Choroid plexus epithelial cell (primary cell): ENCODE results near the gene CAMKK1.
"Not testable (repeated sequence)": the region's sequence is repeated elsewhere in the genome, so short reads cannot be mapped to it uniquely, and the experiment has no call there.

Experiments
- DNase-seq: peaks from one replicate; pipeline ENCODE4 v3.0.0-alpha.2; 2010; ENCODE audit warnings: low read depth
- H3K4me3 ChIP-seq: 2 replicates; pipeline ENCODE4 v1.5.1; 2011; ENCODE audit warnings: low read depth, mild to moderate bottlenecking, control low read depth, low read length, moderate library complexity
- TF ChIP-seq, protein P1 (sequence below): conservative IDR thresholded peaks from 2 replicates; pipeline ENCODE4 v1.5.1; 2011; ENCODE audit warnings: low read depth, mild to moderate bottlenecking, control low read depth, inconsistent platforms, low read length, moderate library complexity

The CAMKK1 gene

DNA sequence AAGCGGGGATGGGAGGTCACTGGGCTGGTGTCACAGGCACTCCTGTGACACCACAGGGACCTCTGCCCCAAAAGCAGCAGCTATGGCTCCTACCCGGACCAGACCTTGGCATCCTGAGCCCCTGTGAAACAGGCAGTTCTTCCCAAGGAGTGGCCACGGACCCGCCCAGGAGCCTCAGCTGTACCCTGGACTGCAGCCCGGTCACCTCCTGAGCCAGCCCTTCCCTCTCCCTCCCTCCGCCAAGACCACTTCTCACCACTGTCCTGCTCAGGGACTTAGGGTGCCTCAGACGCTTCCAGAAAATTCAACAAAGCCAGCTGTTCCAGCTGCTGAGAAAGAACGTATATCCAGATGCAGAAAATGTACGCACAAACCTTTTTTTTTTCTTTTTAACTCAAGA lies 32.9 kb downstream of the CAMKK1 start:
- no peak overlapping the region for H3K4me3 ChIP-seq
- TF ChIP-seq, protein P1, sequence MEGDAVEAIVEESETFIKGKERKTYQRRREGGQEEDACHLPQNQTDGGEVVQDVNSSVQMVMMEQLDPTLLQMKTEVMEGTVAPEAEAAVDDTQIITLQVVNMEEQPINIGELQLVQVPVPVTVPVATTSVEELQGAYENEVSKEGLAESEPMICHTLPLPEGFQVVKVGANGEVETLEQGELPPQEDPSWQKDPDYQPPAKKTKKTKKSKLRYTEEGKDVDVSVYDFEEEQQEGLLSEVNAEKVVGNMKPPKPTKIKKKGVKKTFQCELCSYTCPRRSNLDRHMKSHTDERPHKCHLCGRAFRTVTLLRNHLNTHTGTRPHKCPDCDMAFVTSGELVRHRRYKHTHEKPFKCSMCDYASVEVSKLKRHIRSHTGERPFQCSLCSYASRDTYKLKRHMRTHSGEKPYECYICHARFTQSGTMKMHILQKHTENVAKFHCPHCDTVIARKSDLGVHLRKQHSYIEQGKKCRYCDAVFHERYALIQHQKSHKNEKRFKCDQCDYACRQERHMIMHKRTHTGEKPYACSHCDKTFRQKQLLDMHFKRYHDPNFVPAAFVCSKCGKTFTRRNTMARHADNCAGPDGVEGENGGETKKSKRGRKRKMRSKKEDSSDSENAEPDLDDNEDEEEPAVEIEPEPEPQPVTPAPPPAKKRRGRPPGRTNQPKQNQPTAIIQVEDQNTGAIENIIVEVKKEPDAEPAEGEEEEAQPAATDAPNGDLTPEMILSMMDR, result no peak
- no peak for DNase-seq

DNA sequence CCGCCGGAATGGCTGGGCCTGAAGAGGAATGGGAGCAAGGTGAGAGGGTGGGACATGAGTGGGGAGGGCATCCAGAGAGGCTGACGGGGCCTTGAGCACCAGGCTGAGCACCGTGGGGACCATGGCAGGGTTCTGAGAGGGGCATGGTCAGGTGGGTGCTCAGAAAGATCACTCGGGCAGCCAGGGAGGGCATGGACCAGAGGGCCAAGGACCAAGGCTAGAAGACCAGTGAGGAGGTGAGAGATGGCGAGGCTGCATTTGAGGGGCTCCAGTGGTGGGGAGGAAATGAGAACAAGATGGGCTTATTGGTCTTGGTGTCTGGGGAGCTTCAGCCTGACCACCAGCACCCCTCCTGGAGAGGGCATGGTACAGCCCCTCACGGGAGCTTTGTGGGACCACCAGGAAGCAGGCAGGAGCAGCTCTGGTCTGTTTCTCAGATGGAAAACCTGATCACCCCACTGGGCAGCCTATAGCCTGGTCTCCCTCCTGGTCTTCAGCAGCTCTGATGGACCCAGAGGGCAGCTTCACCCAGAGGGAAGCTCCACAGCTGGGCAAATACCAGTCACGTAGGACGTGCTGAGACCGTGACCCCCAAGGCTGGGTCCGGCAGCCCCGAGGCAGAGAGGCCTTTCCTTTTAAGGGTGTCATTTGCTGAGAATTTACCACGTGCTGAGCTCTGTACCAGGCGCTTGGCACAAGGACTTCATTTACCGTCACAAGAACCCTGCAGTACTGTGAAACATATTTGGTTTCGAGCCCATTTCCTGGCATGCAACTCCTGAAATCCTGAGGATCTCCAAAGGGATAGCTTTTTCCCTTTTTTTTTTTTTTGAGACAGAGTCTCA lies 35.4 kb downstream of the CAMKK1 start:
- DNase-seq, result no peak
- TF ChIP-seq, protein P1, result no peak
- no peak overlapping the region for H3K4me3 ChIP-seq

DNA sequence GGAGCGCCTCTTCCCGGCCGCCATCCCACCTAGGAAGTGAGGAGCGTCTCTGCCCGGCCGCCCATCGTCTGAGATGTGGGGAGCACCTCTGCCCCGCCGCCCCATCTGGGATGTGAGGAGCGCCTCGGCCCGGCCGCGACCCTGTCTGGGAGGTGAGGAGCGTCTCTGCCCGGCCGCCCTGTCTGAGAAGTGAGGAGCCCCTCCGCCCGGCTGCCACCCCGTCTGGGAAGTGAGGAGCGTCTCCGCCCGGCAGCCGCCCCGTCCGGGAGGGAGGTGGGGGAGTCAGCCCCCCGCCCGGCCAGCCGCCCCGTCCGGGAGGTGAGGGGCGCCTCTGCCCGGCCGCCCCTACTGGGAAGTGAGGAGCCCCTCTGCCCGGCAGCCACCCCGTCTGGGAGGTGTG lies 38.6 kb downstream of the CAMKK1 start:
- H3K4me3 ChIP-seq, DNase-seq: not testable (repeated sequence)

DNA sequence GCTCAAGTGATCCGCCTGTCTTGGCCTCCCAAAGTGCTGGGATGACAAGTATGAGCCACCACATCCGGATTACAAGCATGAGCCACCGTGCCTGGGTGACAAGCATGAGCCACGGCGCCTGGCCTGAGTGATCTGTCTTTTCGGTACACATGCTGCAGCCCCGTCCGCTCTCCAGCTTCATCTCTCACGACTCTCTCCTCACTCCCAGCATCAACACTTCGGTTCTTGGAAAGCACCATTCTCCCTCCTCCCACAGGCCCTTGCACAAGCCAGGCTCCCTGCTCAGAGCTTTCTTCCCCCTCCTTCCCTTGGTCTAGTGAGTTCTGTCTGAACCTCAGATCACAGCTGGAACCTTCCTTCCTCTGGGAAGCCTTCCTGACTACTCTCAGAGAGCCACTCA lies 40.3 kb downstream of the CAMKK1 start:
- no peak overlapping the region for H3K4me3 ChIP-seq
- peak; percentile 46 for DNase-seq
- TF ChIP-seq, protein P1, result no peak

DNA sequence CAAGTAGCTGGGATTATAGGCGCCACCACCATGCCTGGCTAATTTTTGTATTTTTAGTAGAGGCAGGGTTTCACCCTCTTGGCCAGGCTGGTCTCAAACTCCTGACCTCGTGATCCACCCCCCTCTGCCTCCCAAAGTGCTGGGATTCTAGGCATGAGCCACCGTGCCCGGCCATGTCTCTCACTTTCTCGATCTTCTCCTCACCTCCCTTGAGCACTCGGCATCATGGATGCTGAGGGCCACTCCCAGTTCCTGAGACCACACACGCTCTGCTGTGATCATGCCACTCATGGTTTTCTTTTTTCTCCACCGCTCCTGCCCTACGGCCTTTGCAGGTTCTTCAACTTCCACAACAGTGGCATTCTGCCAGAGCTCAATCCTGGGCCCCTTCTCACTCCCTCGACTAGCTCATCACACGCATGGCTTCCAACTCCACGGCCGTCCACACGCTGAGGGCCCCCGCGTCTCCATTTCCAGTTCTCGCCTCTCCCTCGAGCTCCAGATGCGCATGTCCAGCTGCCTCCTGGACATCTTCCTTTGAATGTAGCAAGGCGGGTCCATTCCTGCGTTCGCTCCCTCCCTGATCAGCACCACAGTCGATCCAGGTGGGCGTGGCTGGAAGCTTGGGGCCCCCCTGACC lies 41.3 kb downstream of the CAMKK1 start:
- H3K4me3 ChIP-seq, result no peak overlapping the region
- TF ChIP-seq, protein P1, result no peak
- DNase-seq, result no peak

DNA sequence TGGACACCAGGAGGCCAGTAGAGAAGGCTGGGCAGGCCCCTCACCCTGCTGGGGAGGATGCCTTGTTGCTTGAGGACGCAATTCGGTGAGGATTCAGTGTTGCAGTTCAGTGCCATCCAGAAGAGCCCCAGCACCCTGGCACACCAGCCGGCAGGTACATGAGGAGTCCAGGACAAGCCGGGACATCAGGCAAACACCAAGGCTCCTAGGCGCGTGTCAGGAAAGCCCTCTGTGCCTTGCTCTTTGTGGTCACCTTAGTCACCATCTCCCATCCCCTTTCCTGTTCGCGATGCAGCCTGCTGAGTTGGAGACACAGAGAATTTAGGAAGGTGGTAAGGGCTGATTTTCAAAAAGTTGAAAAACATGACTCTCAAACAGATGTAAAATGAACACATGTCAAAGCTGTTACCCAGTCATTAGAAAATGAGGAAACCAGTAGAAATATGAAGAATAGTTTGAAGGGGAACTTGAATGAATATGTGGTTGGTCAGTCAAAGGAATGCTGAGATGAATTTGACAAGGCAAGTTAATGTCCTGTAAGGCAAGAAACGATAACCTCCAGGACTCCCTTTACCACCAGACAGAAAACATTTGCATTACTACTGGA lies 44.5 kb downstream of the CAMKK1 start:
- DNase-seq, result no peak
- H3K4me3 ChIP-seq, result no peak overlapping the region
- TF ChIP-seq, protein P1, result no peak

DNA sequence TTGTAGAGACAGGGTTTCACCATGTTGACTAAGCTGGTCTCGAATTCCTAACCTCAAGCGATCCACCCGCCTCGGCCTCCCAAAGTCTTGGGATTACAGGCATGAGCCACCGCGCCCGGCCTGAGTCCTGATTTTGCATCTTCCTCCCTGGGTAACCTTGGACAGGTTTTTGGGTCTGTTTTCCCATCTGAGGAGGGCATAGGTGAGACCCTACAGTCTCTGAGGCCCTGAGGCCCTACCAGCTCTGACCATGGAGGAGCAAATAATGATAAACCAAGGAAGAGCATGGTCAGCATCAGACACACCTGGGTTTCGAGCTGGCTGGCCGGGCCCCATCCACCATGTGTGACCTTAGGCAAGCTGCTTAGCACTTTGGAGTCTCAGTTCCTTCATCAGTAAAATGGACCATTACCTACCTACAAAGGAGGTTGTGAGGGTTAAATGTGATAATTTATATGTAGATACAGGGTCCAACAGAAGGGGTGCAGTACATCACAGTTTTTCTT lies 45.6 kb downstream of the CAMKK1 start:
- TF ChIP-seq, protein P1, result no peak
- DNase-seq, result no peak
- no peak overlapping the region for H3K4me3 ChIP-seq
